Measurements from ENCODE around the gene IQGAP1.
"Not testable (repeated sequence)": the region's sequence is repeated elsewhere in the genome, so short reads cannot be mapped to it uniquely, and the experiment has no call there.

IQGAP1 gene, protein sequence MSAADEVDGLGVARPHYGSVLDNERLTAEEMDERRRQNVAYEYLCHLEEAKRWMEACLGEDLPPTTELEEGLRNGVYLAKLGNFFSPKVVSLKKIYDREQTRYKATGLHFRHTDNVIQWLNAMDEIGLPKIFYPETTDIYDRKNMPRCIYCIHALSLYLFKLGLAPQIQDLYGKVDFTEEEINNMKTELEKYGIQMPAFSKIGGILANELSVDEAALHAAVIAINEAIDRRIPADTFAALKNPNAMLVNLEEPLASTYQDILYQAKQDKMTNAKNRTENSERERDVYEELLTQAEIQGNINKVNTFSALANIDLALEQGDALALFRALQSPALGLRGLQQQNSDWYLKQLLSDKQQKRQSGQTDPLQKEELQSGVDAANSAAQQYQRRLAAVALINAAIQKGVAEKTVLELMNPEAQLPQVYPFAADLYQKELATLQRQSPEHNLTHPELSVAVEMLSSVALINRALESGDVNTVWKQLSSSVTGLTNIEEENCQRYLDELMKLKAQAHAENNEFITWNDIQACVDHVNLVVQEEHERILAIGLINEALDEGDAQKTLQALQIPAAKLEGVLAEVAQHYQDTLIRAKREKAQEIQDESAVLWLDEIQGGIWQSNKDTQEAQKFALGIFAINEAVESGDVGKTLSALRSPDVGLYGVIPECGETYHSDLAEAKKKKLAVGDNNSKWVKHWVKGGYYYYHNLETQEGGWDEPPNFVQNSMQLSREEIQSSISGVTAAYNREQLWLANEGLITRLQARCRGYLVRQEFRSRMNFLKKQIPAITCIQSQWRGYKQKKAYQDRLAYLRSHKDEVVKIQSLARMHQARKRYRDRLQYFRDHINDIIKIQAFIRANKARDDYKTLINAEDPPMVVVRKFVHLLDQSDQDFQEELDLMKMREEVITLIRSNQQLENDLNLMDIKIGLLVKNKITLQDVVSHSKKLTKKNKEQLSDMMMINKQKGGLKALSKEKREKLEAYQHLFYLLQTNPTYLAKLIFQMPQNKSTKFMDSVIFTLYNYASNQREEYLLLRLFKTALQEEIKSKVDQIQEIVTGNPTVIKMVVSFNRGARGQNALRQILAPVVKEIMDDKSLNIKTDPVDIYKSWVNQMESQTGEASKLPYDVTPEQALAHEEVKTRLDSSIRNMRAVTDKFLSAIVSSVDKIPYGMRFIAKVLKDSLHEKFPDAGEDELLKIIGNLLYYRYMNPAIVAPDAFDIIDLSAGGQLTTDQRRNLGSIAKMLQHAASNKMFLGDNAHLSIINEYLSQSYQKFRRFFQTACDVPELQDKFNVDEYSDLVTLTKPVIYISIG (N-terminal part only)

DNA sequence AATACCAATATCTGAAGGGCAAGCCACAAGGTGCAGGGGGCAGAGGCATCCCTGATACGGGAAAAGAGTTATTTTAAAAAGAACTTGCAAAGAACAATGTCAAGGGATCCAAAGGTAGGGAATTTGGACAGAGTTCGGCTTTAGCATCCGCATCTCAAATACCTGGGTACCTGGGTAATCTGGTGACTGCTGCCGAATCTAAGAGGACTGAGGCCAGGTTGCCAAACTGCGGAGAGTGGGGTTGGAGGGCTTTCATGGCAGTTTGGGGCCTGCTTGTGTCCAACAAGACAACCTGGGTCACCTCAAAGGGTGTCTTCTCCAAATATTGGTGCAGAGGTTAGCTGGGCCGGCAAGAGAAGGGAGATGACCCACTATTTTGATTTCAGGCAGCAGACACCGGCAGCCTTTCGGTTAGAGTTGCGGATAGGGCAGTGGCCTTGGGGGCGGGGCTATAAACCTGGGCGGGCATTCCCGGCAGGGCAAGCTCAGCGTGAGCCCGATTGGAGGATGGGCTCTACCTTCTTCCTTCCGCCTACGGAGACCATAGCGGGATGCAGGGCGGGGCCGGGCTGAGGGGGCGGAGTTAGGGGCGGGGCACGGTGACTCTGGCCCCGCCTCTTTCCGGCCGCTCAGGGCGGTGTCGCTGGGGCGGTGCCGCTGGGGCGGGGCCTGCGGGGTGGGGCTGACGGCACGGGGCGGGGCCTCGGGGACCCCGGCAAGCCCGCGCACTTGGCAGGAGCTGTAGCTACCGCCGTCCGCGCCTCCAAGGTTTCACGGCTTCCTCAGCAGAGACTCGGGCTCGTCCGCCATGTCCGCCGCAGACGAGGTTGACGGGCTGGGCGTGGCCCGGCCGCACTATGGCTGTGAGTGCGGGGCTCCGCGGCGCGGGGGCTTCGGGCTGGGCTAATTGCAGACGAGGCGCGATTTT lies at the start of gene IQGAP1:
Gene IQGAP1, plus strand, starts transcription at position 709 of the 928 bp plus-strand sequence. Its CDS starts 100 bp downstream, at position 809.
- DNase-seq: peak; percentile 93 to 97

DNA sequence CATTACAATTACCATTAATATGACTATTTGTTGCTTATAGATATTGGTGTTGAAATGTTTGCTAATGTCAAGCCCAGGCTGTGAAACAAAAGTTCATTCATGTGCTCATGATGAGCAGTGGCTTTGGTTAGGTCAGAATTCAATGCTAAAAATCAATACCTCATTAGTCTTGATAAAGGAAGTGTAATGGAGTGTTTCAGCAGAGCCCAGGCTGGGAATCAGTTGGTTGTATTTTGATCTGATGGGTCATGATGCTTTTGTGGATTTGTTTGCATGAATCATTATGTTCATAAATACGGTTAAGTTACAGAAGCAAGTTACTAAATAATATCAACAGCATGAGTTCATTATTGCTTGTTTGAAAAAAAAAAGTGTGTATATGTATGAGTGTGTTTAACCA lies 49.5 kb upstream of the IQGAP1 start:
- DNase-seq: no peak

DNA sequence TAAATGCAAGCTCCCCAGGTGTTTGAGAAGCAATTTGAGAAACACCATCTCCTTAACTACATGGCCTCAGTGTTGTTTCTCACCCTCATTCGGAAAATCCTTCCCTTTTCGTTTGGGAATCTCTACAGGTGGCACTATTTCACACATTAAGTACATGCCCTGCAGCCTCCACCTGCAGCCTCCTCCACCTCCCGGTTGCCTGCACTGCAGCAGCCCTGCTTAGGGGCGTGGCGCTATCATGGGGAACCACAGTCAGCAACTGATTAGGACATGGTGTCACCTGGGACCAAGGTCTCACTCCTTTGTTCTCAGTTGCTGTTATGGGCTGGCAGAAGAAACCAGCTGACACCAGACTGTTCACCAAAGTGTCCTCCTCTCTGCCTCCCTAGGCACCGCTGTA lies 47.7 kb upstream of the IQGAP1 start:
- DNase-seq: no peak

DNA sequence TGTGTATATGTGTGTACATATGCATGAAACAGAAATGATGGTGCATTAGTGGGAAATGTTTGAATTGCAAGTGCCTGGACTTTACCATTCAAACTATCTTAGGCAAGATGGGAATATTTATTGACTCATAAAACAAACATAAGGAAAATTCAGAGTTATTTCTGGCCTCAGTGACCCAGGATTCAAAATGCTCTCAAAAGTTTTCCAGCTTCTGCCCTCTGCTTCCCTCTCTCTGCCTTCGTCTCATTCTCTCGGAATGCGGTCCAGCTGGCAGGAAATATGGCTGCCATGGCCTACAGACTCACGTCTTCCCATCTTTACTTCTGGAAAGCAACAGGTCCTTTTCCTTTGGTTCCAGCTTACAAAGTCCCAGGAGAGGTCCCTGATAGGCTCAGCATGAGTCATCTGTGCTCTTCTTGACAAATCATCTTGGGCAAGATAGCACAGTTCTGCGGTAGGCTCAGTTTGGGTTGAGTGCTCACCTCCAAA lies 44.7 kb upstream of the IQGAP1 start:
- DNase-seq: no peak

DNA sequence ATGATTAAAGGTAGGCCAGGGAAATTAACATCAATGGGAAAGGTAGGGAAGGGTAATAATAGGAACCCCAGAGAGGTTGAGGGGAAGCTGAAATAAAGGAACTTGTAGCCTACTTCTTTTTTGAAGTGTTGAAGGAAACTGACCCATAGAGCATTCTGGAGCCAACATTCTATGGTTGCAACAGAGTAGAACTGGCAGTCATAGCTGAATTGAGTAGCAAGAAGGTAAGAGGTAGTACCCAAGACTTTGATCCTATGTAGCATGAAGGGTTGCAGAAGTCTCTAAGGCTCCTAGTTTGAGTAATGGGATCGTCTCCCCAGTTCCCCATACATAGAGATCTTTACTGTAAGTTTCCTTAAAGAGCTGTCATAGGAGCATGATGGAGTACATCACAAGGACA lies 43.4 kb upstream of the IQGAP1 start:
- DNase-seq: no peak

DNA sequence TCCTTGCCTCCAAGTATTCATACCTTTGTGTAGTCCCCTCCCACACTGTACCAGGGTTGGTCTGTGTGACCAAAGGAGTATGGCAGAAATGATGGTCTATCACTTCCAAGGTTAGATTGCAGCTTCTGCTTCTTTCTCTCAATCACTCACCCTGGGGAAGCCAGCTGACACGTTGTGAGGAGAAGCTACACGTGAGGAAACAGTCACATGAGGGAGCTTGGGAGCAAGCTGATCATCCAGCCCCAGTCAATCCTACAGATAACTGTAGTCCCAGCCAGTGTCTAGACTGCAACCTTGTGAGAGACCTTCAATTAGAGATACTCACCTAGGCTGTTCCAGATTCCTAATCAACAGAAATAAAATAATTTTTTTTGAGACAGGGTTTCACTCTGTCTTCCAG lies 42.2 kb upstream of the IQGAP1 start:
- DNase-seq: peak in 1 of 2 experiments; percentile 25

DNA sequence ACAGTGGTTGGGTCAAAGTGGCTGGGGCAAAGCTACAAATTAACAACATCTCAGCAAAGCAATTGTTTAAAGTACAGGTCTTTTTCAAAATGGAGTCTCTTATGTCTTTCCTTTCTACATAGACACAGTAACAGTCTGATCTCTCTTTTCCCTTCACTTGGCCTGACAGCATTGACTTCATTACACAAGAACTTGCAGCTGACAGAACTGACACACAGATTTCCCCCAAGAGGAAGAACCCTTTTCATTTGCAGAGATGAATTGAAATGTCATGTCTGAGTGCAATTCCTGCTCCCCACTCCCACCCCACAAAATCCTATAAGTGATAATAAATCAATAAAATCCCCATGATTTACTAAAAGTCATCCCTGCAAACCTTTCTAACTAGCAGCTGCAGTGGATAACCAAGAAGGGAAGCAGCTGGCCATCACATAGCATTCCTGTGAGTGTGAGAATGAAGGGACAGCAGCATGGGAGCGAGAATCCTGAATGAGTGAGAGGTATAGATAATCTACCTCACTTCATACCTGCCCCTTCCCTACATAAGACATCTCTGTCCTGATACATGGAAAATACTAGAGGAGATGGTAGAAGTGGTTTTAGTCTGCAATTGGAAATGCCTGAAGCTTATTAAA lies 40.5 kb upstream of the IQGAP1 start:
- not testable (repeated sequence) for DNase-seq

DNA sequence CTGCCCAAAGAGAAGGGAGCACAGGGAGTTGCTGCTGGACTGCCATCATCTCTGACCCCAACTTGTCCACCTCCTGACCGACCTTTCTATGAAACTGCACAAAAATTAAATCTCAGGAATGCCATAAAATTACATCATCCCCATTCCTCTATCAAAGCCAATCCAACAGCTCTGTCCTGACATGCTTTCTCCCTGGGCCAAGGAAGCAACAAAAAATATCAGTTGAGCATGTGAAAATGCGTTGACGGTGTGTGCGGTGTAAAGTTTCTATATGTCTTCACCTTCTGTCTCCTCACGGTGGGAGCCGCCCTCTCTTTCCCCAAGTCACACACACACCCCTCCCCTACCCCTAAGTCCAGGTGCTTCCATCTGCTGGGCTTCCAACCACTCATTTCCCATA lies 39.6 kb upstream of the IQGAP1 start:
- no peak for DNase-seq

DNA sequence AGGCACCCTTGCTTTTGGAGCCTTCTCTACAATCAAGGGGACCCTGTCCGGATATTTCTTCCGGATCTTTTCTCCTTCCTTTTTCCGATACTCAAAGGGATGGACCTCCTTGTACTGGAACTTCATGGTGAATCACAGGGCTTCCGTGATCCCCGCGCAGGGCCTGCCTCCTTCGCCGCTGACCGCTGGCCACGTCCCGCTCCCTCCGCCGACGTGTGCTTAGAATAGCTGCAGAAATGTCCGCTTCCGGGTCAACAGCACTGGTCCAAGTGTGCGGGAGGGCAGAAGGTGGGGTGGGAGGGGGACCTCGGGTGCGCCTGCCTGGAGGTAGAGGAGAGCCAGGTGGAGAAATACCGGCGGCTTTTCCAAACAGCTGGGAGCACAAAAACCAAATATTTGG lies 39.0 kb upstream of the IQGAP1 start:
- no peak for DNase-seq

DNA sequence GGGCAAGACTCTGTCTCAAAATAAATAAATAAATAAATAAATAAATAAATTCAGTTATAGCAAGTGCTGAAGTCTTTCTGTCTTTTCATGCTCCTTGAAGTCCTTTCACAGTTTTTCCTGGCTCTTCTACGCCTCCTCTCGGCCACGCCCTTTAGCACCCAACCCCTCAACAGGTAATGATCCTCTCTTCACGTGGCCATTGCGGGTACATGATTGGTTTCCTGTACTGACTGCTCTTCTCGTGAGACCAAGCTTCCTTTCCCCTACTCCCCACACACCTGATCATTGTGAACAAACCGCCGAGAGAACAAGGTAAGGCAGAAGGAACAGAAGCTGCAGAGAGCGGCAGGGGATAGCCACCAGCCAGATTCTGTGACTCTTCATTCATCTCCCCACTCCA lies 38.2 kb upstream of the IQGAP1 start:
- DNase-seq: no peak

DNA sequence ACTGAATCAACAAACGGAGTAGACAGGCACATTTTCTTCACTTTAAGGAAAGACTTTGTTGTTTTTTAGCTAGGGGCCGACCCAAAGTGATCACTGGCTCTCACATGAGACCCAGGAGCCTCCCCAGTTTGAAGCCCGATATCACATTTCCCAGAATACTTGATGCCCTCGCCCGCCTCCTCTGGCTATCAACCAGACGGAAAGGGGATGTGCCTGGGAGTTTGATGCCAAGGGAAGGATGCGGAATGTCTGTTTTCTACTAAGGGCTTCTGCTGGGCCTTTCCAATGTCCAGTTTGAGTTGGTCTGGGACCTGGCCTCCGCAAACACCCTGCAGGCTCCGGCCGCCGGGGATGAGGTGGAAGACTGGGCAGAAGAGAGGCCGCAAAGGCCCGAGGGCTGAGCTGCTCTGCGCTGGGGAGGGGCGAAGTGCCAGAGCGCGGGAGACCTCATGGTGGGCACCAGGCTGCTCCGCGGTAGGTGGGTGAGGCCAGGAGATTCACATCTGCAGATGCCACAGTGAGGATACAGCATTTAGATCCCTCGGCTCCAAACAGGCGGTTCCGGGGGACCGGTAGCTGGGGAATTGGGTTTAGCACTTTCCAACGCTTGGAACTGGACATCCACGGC lies 36.4 kb upstream of the IQGAP1 start:
- DNase-seq: no peak

DNA sequence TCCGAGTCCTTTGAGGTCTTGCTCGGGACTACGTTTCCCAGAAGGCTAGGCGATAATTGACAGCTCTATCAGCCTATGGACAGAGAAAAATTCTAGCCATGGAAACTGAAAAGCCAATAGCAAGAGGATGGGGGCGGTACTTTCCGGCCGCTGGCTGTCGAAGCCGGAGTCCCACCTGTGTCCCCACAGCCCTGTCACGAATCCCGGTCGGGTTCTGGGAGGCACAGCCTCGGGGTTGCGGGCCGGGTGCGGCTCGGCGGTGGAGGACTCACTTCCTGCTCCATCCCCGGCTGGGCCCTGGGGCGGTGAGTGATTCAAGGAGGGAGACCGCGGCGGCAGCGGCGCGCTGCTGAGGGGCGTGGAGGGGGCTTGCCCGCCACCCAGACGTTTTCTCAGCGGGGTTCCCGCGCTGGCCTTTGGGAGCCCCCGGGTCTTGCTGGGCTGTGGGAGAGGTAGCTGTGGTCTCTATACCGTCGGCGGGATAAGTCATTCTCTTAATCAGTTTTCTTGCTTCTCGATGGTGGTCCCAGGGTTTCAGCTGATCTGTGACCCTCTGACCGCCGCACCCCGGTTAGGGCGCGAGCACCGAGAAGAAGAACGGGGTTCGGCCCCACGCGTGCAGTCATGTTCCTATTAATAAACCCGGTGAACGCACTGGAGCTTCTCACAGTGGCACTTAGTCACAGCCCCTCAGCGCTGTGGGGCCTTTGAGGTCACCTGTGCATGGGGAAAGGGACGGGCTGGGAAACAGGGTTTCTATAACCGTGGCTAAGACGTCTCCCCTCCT lies 35.7 kb upstream of the IQGAP1 start, which contains the start of gene ZNF774:
Gene ZNF774, plus strand, starts transcription at position 178 of the 787 bp plus-strand sequence. CDS start 2,377 bp downstream, outside the sequence.
- peak; percentile 86 to 92 for DNase-seq

DNA sequence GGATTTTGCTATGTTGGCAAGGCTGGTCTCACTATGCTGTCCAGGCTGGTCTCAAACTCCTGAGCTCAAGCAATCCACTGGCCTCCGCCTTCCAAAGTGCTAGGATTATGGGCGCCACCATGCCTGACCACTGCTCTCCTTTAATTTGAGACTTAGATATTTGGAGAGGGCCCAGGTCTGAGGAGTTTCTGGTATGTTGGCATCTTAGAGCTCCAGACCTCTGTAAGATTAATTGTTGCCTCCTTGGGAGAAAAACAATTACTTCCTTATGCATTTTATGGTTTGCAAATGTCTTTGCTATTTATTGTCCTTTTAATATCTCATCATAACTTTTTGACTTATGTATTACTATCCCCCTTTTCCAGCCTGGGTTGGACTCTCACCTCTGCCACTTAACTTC lies 33.1 kb upstream of the IQGAP1 start:
- no peak for DNase-seq

DNA sequence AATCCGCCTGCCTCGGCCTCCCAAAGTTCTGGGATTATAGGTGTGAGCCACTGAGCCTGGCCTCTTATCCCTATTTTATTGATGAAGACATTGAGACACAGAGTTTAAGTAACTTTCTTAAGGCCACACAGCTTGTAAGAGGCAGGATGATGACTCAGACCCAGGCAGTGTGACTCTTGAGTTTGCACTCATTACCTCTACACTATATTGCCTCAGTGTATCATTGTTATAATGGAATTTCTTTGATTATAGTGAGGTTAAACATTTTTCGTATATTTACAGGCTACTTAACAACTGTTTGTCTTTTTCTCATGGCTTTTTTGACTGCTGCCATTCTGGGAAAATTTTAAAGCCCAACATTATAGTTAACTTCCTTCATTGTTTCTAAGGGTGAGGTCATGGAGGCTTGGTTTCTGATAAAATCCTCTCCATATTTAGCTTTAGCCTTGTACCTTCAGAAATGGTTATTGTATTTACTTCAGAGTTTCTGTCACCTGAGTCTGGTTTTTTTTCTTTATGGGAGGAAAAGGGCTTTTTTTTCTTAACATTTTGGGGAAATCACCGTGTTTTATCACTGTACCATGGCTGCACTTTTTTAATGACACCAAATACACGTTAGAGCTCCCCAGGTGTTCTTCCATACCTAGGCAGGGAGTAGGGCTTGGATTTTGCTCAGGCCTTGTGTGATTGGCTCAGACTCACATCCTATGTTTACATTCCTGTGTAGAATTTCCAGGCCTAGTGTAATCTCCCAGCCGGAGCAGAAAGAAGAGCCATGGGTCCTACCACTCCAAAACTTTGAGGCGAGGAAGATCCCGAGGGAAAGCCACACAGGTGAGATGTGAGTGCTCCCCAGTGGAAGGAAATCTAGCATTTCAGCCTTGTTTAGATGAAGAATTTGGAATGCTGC lies 29.7 kb upstream of the IQGAP1 start:
- DNase-seq: no peak

DNA sequence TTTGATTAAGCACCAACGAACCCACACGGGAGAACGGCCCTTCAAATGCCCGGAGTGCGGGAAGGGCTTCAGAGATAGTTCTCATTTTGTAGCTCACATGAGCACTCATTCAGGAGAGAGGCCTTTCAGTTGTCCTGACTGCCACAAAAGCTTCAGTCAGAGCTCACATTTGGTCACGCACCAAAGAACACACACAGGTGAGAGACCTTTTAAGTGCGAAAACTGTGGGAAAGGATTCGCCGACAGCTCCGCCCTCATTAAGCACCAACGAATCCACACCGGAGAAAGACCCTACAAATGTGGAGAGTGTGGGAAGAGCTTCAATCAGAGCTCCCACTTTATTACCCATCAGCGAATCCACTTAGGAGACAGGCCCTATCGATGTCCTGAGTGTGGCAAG lies 27.3 kb upstream of the IQGAP1 start:
- DNase-seq: no peak

DNA sequence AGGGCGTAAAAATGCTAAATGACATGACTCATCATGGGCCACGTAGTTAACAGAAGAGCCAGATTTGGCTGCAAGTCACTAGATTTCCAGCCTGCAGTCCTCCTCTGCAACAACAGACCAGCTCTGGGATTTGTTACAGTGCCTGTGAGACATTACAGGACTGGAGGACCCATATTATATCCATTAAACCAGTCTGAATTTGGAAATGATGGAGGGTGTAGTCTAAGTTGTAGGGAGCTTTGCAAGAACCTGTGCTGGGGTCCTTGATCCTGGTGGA lies 25.2 kb upstream of the IQGAP1 start:
- DNase-seq: no peak

DNA sequence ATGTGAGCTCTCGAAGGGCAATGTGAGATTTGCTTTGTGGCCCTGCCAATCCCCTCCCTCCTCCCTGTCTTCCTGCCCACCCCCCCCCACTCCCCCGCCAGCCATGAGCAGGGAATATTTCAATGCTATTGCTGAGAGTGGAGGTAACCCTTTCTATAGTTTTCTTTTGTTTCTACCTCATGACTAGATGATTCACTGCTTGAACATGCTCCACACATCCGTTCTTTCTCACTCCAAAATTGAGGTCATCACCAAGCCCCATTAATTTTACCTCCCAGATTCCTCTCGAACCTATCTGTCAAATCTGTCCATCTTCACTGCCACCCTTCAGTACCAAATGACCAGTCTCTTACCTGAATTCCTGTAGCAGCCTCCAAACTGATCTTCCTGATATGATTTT lies 23.8 kb upstream of the IQGAP1 start:
- DNase-seq: no peak

DNA sequence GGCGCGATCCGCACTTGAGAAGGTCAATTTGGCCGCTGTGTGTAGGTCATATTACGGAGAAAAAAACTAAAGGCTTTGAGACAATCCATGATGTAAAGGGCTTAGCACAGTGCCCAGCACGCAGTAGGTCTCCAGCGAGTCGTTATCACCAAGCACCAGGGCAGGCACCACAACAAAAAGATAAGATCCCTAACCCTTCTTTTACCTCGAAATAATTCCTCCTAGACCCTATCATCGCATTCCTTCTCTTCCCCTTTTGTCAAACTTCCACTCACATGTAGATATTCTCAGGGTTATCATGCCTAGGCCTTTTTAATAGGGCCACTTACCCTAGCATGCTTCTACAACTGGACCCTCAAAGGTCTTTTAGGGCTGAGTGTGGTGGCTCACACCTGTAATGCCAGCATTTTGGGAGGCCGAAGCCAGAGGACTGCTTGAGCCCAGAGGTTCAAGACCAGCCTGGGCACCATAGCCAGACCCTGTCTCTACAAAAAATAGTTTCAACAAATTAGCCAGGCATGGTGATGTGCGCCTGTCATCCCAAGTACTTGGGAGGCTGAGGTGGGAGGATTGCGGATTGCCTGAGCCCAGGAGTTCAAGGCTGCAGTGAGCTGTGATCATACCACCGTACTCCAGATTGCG lies 22.5 kb upstream of the IQGAP1 start:
- DNase-seq: no peak

Data from Kasumi-1 (cell line).